HCT116 (cell line): ENCODE measurements around the gene POLR2C. TPM values are rescaled to one million over a fixed set of nuclear protein-coding genes. Genes with fewer than 3 reads are reported as not detected.

Experiments used
- ATAC-seq: fragments of 200-7000 bp; cut with Tn5 transposase; 2 replicates; pipeline ENCODE4 v1.9.1; 2020; ENCODE audit warnings: mild to moderate bottlenecking, moderate library complexity
- BruUV-seq: library from RNA; stranded (reverse); fragments of 400-500 nt; replicated peaks from 2 replicates; lab custom pipeline; 2021; lab: Mats Ljungman, UMichigan
- CTCF ChIA-PET: fragments of 300-600 bp; sonication (Branson Sonifier 250); formaldehyde crosslinking; loops from one replicate; lab custom pipeline; 2021; ENCODE audit warnings: antibody characterized with exemption; lab: Charles Lee
- POLR2A ChIA-PET: fragments of 300-600, 350-600 bp; sonication (Branson Sonifier 250); formaldehyde crosslinking; loops from one replicate; lab custom pipeline; 2021; ENCODE audit warnings: antibody characterized with exemption; lab: Charles Lee
- RAD21 ChIA-PET, 2 experiments: fragments of 300-600 bp; sonication (Branson Sonifier 250); formaldehyde crosslinking; loops; one replicate each; lab custom pipeline; 2023; ENCODE audit warnings: low total read pairs in 2 of 2; ENCODE audit not compliant: uncharacterized antibody in 2 of 2, unreplicated experiment in 2 of 2, low non-redundant PET in 1 of 2; lab: Charles Lee
- DNase-seq: peaks from one replicate; pipeline ENCODE4 v3.0.0-alpha.2; 2010; ENCODE audit warnings: low read depth, low spot score
- H2AFZ ChIP-seq: fragments of 200-600 bp; shearing (Covaris generic), sonication (generic); 2 replicates; pipeline ENCODE4 v1.6.1; 2017; ENCODE audit warnings: low read depth, mixed run types, mixed read lengths, antibody characterized with exemption, low read length; ENCODE audit not compliant: poor library complexity, severe bottlenecking
- H3K27ac ChIP-seq: 2 replicates; pipeline ENCODE4 v1.5.1; 2012; ENCODE audit warnings: low read depth, low read length
- H3K27me3 ChIP-seq: fragments of 200-600 bp; sonication (generic); 2 replicates; pipeline ENCODE4 v1.6.1; 2016; ENCODE audit warnings: mixed run types, low read length, mixed read lengths; ENCODE audit not compliant: insufficient read depth
- H3K36me3 ChIP-seq, 2 experiments: fragments of 200-500 bp in 1 of 2; fragments of 200-600 bp in 1 of 2; sonication (Bioruptor generic) in 1 of 2; sonication (generic) in 1 of 2; 2 replicates each; pipeline versions ENCODE4 v1.5.1 to v1.6.1; 2014 to 2016; ENCODE audit warnings: low read length in 2 of 2, inconsistent platforms in 1 of 2, mixed read lengths in 1 of 2, mixed run types in 1 of 2; ENCODE audit not compliant: insufficient read depth in 2 of 2, control insufficient read depth in 1 of 2
- H3K4me1 ChIP-seq, 2 experiments: fragments of 200-600 bp in 1 of 2; sonication (generic) in 1 of 2; 2 replicates each; pipeline versions ENCODE4 v1.5.1 to v1.6.1; 2012 to 2017; ENCODE audit warnings: low read length in 2 of 2, inconsistent platforms in 1 of 2, mild to moderate bottlenecking in 1 of 2, mixed read lengths in 1 of 2, mixed run types in 1 of 2, moderate library complexity in 1 of 2; ENCODE audit not compliant: insufficient read depth in 2 of 2, control insufficient read depth in 1 of 2
- H3K4me2 ChIP-seq: fragments of 200-600 bp; sonication (generic); 2 replicates; pipeline ENCODE4 v1.6.1; 2017; ENCODE audit warnings: mixed run types, low read length, mixed read lengths
- H3K4me3 ChIP-seq, 2 experiments: fragments of 200-600 bp in 1 of 2; sonication (generic) in 1 of 2; replicated peaks in 1 of 2; 2 replicates each; pipeline ENCODE4 v1.5.1; 2011 to 2016; ENCODE audit warnings: low read length in 2 of 2, control low read depth in 1 of 2, low read depth in 1 of 2, mild to moderate bottlenecking in 1 of 2, mixed read lengths in 1 of 2, mixed run types in 1 of 2
- H3K79me2 ChIP-seq: fragments of 200-600 bp; sonication (generic); 2 replicates; pipeline ENCODE4 v1.6.1; 2017; ENCODE audit warnings: mild to moderate bottlenecking, mixed run types, low read length, moderate library complexity, mixed read lengths; ENCODE audit not compliant: insufficient read depth
- H3K9ac ChIP-seq: fragments of 200-600 bp; sonication (generic); 2 replicates; pipeline ENCODE4 v1.6.1; 2016; ENCODE audit warnings: low read length, mixed read lengths
- H3K9me2 ChIP-seq: fragments of 200-600 bp; sonication (generic), shearing (Covaris generic); 2 replicates; pipeline ENCODE4 v1.6.1; 2017; ENCODE audit warnings: mixed run types, mild to moderate bottlenecking, moderate library complexity; ENCODE audit not compliant: insufficient read depth
- H3K9me3 ChIP-seq, 2 experiments: fragments of 200-500 bp in 1 of 2; fragments of 200-600 bp in 1 of 2; sonication (Bioruptor generic) in 1 of 2; sonication (generic) in 1 of 2; 2 replicates each; pipeline ENCODE4 v1.6.1; 2014 to 2017; ENCODE audit warnings: low read length in 2 of 2, mixed read lengths in 2 of 2, inconsistent platforms in 1 of 2, low read depth in 1 of 2, mild to moderate bottlenecking in 1 of 2, mixed run types in 1 of 2, moderate library complexity in 1 of 2; ENCODE audit not compliant: control insufficient read depth in 1 of 2, insufficient read depth in 1 of 2
- H4K20me1 ChIP-seq: fragments of 200-600 bp; sonication (generic), shearing (Covaris generic); 2 replicates; pipeline ENCODE4 v1.6.1; 2017; ENCODE audit warnings: mixed run types, mild to moderate bottlenecking, moderate library complexity; ENCODE audit not compliant: insufficient read depth
- CBX3 ChIP-seq: IDR thresholded peaks from 2 replicates; pipeline ENCODE4 v1.6.1; 2012; ENCODE audit warnings: low read depth
- EGR1 ChIP-seq: IDR thresholded peaks from 2 replicates; pipeline ENCODE4 v1.6.1; 2012; ENCODE audit warnings: low read depth
- EZH2phosphoT487 ChIP-seq: fragments of 200-600 bp; IDR thresholded peaks from 2 replicates; pipeline ENCODE4 v1.6.1; 2018; ENCODE audit warnings: antibody characterized with exemption, borderline replicate concordance
- FOSL1 ChIP-seq: IDR thresholded peaks from 2 replicates; pipeline ENCODE4 v1.6.1; 2012; ENCODE audit warnings: low read depth
- MAX ChIP-seq: IDR thresholded peaks from 2 replicates; pipeline ENCODE4 v1.6.1; 2012
- POLR2A ChIP-seq: IDR thresholded peaks from 2 replicates; pipeline ENCODE4 v1.7.0; 2011; ENCODE audit warnings: borderline replicate concordance; ENCODE audit not compliant: insufficient read depth, insufficient read length; ENCODE audit errors: extremely low read depth
- RAD21 ChIP-seq: IDR thresholded peaks from 2 replicates; pipeline ENCODE4 v1.6.1; 2012; ENCODE audit warnings: low read depth, mild to moderate bottlenecking
- SP1 ChIP-seq: IDR thresholded peaks from 2 replicates; pipeline ENCODE4 v1.6.1; 2012; ENCODE audit warnings: low read depth
- SRF ChIP-seq: IDR thresholded peaks from 2 replicates; pipeline ENCODE4 v1.6.1; 2012; ENCODE audit warnings: low read depth
- TCF7L2 ChIP-seq: IDR thresholded peaks from 2 replicates; pipeline ENCODE4 v1.7.0; 2011; ENCODE audit warnings: borderline replicate concordance, inconsistent platforms; ENCODE audit not compliant: insufficient read depth, insufficient read length; ENCODE audit errors: extremely low read depth
- intact Hi-C: fragments of 100-400 bp; cut with micrococcal nuclease; formaldehyde crosslinking; loops from 2 replicates; pipeline ENCODE4 v1.10.0; 2022
- total RNA-seq: library from RNA; stranded (reverse); gene quantifications from one replicate; pipeline ENCODE4 v1.2.1, GENCODE V29; 2021; ENCODE audit not compliant: unreplicated experiment

Gene POLR2C
- total RNA-seq, 1 experiment from 2014 or later = 74.4 TPM

GRCh38 chr16:57489229-57489628, 26.8 kb downstream of the POLR2C start:
- DNase-seq = no peak
- ChIA-PET CTCF (no interaction called here), POLR2A (no interaction called here), RAD21 (no interaction called here)
- no peak for ATAC-seq
- Histone ChIP-seq H3K9me2 (no peaks in the 10 kb centered on the region), H3K27me3 (no peaks in the 10 kb centered on the region), H3K4me2 (no peak overlapping the region), H3K4me3 (no peak overlapping the region), H3K9me3 (no peaks in the 10 kb centered on the region), H3K4me1 (peaks cover 0 to 21% of the 10 kb centered on the region in 2 experiments), H2AFZ (no peak overlapping the region), H3K27ac (no peak overlapping the region), H4K20me1 (no peaks in the 10 kb centered on the region), H3K79me2 (no peaks in the 10 kb centered on the region), H3K36me3 (no peaks in the 10 kb centered on the region), H3K9ac (no peak overlapping the region)
- intact Hi-C loops = loop anchor here (5.0 kb wide), 1 partner anchor 48 kb away; the partner anchor contains the start of gene CCDC102A
- BruUV-seq = no TSS peak
- TF ChIP-seq TCF7L2 (no peak), EGR1 (no peak), SRF (no peak), POLR2A (no peak)

DNA sequence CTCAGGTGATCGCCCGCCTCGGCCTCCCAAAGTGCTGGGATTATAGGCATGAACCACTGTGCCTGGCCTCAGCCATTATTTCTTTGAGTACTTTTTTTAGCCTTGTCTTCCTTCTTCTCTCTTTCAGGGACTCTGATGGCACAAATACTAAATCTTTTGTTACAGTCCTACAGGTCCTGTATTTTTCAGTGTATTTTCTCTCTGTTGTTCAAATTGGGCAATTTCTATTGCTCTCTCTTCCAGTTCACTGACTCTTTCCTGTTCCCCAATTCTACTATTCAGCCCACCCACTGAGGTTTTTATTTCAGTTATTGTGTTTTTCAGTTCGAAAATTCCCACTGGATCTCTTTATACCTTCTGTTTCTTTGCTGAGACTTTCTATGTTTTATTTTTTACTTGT, 31.3 kb downstream of the POLR2C start:
- no peak overlapping the region for H3K4me2 ChIP-seq
- no peak overlapping the region for H3K27ac ChIP-seq
- H3K27me3 ChIP-seq = no peaks in the 10 kb centered on the region
- H3K9me2 ChIP-seq = no peaks in the 10 kb centered on the region
- no peaks in the 10 kb centered on the region for H3K9me3 ChIP-seq
- no peak overlapping the region for H2AFZ ChIP-seq
- CTCF ChIA-PET = no interaction called here
- H3K79me2 ChIP-seq = no peaks in the 10 kb centered on the region
- no peak for TF ChIP-seq EZH2phosphoT487
- TF ChIP-seq TCF7L2 = no peak
- no peak for TF ChIP-seq MAX
- TF ChIP-seq SRF = no peak
- TF ChIP-seq RAD21 = no peak
- no peak for TF ChIP-seq CBX3
- TF ChIP-seq SP1 = no peak
- TF ChIP-seq FOSL1 = no peak
- TF ChIP-seq, all 23 proteins: peak for 0
- no peaks in the 10 kb centered on the region for H3K36me3 ChIP-seq
- intact Hi-C loops = no loop called here
- ChIA-PET POLR2A (no interaction called here), RAD21 (no interaction called here)
- H3K9ac ChIP-seq = no peak overlapping the region
- H3K4me3 ChIP-seq = no peak overlapping the region
- no peak for ATAC-seq
- no TSS peak for BruUV-seq
- no peaks in the 10 kb centered on the region for H4K20me1 ChIP-seq
- DNase-seq = no peak
- H3K4me1 ChIP-seq = no peaks in the 10 kb centered on the region; a peak in 1 of 4 replicates
